NCI-H1436 treated with DMSO at 0.1 percent for 48 hours (cell line): ENCODE results near the gene PTPN3.

Source experiments
- DNase-seq: peaks from one replicate; lab custom pipeline; 2025; lab: John Stamatoyannopoulos, UW

The PTPN3 gene

DNA sequence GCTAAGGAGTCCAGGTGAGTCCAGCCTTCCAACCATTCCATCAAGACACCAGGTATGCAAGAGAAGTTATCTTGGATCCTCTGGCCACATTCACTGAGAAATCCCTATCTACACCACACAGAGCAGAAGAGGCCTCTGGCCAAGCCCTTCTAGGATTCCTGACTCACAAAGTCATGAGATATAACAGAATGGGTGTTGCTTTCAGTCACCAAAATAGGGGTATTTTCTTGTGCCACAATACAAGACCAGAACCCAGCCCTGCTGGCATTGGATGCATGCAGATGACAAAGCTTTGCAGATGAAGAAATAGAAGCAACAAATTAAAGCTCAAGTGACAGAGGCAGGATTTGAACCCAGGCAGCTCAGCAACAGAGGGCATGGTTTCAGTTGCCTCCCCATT is 73.5 kb downstream of the PTPN3 start:
- DNase-seq, result no peak

DNA sequence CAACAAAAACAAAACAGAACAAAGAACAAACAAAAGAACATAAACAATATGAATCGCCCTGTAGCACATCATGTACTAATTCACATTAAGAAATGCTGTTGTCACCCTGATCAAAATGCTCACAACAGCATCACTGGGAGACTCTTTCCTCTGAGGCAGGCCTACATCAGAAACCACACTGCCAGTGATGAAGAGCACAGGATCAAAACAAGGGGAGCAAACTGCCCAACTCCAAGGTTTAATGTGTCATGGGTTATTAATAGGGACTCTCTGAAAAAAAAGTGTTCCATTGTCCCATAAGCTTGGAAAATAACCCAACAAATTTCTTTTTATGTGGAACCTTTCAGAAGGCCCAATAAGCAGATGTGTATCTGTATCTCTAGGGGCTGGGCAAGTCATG is 74.2 kb downstream of the PTPN3 start:
- DNase-seq, result no peak

GRCh38 chr9:109422641-109423040 is 75.5 kb downstream of the PTPN3 start:
- DNase-seq, result no peak

DNA sequence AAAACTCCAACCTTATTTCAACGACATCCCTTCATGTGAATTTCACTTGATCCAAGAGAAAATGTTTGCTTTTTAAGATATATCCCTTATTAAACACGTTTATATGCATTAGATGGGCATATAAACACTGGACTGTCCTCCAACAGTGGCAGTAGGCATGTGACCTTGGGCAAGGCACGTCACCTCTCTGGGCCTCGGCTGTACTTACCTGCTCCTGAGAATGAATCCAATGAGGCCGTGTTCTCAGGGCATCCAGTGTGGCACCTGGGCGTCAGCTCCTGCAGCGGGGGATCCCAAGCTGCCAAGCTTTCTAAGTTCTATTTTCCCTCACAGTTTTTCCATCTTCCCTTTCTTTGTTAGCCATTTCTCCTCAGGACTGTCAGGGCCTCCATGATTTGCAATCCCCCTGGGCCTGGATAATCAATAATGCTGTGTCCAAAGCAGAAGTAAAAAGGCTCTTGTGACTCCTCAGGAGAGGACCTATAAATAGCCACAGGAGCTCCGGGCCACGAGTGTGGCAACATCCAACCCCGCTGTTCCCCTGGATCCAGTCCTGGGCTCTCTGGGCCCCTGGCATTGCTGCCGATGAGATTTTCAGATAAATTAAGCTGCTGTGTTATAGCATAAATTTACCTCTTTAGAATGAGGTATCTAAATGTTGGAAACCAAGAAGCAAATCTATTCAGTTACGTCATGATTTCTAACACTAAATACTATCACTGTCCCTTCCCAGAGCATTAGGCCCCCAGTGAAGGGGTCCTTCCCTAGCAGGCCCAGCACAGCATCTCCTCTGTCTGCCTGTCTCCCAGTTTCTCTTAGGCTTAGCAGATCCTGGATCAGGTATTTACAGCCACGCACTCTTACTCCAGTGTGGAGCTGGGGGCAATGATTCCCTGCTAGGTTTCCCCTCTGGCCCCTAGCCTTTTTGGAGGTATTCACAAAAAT is 76.8 kb downstream of the PTPN3 start:
- no peak for DNase-seq

DNA sequence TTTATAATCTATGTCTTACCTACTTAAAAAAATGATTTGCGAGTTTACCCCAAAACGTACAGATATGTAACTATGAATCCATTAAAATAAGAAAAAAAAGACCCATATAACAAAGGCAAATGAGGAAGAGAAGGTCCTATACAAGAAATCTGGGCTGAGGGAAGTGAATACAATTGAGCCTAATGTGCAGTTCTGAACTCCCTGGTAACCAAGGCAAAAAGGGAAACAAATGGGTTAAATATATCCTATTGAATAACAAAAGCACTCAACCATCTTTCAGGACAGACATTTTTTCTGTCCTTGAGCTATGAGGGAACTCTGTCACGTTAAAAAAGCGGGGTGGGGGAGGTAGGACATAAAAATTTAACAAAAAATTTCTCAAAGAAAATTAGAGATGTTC is 78.6 kb downstream of the PTPN3 start:
- DNase-seq, result no peak

- no peak for DNase-seq
Observed at GRCh38 chr9:109418827-109419226, 79.3 kb downstream of the PTPN3 start.

DNA sequence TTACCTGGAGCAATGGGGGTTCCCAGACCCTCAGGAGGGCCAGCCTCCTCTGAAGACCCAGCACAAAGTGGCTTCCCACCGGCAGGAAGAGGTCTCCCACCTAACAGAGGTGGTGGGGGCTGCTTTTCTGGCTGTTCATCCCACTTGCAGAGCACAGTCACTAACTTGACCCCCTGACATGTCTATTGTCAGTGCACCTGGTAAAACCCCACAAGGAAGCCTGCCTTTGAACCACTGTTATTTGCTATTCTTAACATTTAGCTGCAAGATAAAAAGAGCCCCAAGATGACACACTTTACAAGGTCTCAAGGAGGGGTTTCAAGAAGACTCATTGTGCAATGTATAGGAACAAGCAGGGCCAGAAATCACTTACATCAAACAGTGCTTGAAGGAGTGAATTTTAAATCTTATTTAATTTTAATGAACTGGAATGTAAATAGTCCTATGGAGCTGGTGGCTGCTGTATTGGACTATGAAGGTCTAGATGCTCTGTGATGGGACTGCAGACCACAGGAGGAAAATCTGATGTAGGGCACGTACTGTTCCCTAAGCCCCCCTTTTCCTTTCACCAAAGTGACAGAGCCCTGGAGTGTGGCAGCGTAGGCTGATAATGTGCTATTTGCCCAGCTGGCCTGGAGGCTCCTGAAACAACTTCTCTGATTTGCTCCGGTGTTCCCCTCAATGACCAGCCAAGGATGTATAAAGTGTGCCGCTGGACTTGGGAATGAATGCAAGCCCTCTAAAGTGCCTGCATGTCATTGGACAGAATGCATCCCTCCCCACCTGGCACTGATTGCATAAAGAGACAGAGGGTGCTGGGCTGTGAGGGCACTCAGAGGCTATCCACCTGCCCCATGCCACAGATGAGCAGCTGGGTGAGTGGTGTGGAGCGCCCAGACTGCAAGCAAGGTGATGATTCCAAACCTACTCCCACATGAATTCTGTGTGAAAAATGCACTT is 80.2 kb downstream of the PTPN3 start:
- no peak for DNase-seq

DNA sequence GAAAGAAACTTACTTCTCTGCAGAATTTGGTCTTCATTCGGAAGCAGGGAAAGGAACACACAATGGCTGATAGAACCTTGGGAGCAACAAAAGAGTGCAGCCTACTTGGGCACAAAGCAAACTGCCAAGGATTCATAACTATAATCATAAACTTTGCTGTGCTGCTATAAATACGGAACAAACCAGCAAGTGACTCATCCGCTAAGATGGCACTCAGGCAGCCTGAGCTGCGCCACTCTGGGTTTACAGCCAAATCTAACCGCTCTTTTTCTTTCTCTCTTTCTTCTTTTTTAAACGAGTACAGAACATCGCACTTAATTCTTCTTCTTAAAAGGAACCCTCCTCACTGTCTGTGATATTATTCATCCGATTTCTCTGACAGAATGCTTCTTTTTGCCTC is 81.1 kb downstream of the PTPN3 start:
- DNase-seq, result no peak

DNA sequence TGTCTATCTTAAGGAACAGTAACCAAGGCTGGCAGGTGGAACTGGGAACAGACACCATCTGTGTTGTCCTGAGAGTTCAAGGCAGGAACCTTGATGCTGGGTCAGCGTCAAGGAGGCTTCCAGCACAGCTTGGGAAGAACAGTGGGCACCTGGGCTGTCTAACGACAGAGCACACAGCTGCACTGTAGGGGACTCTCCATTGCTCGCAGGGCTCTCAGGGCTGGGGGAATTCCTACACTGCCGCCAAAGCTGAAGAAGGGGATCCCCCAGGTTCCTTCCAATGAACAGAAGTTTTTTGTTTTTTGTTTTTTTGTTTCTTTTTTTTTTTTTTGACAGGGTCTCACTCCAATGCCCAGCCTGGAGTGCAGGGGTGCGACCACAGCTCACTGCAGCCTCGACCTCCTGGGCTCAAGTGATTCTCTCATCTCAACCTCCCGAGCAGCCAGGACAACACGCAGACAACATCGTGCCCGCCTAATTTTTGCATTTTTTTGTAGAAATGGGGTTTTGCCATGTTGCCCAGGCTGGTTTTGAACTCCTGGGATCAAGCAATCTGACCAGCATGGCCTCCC is 81.9 kb downstream of the PTPN3 start:
- no peak for DNase-seq

GRCh38 chr9:109414125-109414785 is 83.9 kb downstream of the PTPN3 start:
- DNase-seq, result no peak

- no peak for DNase-seq
Observed at GRCh38 chr9:109411798-109412352, 86.2 kb downstream of the PTPN3 start.

GRCh38 chr9:109411069-109411761 is 86.9 kb downstream of the PTPN3 start:
- no peak for DNase-seq

- DNase-seq, result no peak
Observed at GRCh38 chr9:109409773-109410397, 88.2 kb downstream of the PTPN3 start.

- DNase-seq, result no peak
Observed at GRCh38 chr9:109408759-109409462, 89.2 kb downstream of the PTPN3 start.

DNA sequence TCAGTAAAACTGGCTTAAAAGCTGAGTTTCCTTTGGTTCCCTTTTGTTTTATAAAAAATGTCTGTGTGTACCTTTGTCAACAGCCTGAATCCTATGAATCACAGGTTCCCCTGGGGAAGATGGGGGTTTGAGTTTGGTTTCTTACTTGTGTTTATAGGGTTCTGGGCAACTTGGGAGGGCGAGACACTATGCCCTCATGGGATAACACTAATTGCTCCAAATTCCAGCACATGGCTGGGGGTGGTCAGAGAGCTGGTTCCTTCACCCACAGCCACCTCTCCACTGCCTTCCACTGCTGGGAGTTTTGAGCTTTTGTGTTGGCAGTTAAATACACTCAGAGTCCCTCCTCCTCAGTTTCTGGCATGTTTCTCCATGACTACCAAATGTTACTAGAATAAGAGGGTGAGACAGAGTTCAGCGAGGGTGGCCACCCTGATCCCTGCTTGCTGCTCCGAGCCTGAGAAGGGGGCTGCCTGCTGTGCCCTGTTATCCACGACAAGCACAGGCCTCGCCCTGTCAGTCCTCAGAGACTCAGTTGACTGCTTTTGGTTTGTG is 94.3 kb downstream of the PTPN3 start:
- no peak for DNase-seq

DNA sequence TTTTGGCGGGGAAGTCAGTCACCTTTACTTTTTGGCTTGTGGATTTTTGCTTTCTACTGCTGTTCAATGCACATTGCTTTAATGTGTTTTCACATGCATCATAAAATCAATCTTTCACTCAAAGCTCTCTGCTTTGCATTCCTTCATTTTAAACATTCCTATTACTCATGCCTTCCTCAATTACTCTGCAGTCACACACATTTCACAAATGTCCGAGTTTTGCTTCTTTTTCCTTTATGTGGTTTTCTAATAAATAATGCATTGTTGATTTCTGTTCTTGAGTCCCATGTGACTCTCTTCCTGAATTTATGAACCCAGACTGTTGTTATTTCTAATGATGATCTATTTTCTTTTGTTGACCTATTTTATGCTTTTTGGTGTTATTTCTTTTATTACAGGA is 95.0 kb downstream of the PTPN3 start:
- DNase-seq, result no peak

GRCh38 chr9:109401990-109402318 is 96.2 kb downstream of the PTPN3 start:
- no peak for DNase-seq

GRCh38 chr9:109401169-109401989 is 96.7 kb downstream of the PTPN3 start:
- no peak for DNase-seq

GRCh38 chr9:109399258-109399767 is 98.8 kb downstream of the PTPN3 start:
- no peak for DNase-seq
